GM12801 (cell line): ENCODE results near the gene KRT6C.

Experiments used
- TF ChIP-seq, protein P1 (sequence below): IDR thresholded peaks from one replicate; pipeline ENCODE4 v1.5.1; 2011; ENCODE audit warnings: control low read depth; ENCODE audit not compliant: insufficient read length; ENCODE audit errors: extremely low read depth

Gene KRT6C

DNA sequence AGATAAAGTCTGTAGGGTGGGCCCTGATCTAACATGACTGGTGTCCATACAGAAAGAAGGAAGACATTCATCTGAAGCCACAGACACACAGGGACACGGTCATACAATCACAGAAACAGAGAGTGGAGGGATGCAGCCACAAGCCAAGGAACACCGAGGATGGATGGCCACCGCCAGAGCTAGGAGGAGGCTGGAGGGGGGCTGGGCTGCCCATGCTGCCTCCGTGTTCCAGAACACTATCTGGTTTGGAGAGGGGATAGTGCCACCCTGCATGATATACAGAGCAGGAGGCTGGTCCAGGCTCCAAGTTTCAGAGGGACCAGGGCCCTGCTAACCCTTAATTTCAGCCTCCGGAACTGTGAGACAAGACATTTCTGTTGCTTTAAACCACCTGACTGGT lies 48.1 kb downstream of the KRT6C start:
- TF ChIP-seq, protein P1, sequence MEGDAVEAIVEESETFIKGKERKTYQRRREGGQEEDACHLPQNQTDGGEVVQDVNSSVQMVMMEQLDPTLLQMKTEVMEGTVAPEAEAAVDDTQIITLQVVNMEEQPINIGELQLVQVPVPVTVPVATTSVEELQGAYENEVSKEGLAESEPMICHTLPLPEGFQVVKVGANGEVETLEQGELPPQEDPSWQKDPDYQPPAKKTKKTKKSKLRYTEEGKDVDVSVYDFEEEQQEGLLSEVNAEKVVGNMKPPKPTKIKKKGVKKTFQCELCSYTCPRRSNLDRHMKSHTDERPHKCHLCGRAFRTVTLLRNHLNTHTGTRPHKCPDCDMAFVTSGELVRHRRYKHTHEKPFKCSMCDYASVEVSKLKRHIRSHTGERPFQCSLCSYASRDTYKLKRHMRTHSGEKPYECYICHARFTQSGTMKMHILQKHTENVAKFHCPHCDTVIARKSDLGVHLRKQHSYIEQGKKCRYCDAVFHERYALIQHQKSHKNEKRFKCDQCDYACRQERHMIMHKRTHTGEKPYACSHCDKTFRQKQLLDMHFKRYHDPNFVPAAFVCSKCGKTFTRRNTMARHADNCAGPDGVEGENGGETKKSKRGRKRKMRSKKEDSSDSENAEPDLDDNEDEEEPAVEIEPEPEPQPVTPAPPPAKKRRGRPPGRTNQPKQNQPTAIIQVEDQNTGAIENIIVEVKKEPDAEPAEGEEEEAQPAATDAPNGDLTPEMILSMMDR: no peak

DNA sequence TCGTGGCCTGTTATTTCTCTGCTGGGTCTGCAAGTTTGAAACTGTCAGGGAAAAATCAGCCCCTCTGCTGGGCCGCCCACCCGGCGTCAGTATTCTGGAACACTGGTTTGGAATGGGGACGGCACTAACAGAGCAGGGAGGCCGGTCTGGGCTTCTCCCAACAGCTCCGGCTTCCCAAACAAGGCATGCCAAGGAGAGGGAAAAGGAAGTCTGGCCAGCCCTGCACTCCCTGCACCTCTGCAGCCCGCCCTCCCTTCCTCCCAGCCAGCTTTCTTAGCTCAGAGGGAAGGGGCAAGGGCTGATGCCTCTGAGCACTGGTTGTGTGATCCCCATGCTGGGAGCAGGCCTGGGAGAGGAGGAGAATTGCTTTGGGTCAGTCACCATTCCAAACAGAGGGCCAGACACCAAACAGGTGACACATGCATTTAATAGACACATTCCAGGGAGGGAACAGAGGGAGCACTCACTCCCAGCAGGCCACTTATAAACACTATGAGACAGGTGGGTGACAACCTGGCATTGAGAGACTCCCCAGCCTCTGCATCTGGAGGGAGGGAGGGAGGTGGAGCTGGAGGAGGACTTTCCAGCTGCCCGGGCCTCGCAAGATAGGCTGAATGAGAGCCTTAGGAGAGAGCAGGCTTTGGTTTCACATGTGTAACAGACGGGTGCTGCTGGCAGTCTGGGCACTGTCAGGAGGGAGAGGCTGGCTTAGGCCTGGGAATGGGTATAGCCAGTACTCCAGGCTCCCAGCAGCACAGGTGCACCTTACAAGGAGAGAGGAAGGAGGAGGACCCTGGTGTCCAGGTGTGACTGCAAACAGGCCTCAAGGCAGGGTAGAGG lies 49.7 kb downstream of the KRT6C start:
- TF ChIP-seq, protein P1: no peak

DNA sequence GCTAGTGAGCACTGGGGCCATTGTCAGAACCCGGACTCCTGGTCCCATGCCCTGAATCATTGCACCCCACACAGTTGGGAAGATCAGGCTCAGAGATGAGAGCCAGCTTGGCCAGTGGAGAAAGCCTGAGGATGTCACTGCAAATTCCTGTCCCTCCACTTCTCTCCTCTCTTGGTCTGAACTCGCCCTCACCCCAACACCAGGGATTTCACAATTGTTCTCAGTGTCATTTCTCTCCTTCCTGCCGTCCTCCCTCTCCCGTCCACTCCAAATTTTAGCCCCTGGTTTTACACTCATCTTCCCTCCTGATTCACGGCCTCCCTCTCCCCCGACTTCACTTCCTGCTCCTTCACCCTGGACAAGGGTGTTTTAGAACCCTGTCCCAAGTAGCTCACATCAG lies 50.6 kb downstream of the KRT6C start:
- TF ChIP-seq, protein P1: no peak

DNA sequence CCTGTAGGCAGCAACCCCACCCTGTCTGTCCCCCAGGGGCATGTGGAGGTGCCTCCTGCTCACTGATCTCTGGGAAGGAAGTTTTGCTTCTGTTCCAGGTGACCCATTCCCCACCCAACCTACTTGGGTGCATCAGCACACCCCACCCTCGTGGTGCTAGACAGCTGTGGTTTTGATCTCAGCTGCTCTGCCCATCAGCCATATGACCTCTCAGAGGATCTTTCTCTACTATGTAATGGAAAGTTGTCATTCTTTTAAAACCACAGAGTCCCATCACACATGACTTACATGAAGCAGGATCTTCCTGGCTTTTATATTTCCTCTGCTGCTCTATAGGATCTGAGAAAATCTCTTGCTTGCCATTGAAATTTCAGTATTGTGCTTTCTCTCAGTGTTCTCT lies 53.9 kb downstream of the KRT6C start:
- TF ChIP-seq, protein P1: no peak

DNA sequence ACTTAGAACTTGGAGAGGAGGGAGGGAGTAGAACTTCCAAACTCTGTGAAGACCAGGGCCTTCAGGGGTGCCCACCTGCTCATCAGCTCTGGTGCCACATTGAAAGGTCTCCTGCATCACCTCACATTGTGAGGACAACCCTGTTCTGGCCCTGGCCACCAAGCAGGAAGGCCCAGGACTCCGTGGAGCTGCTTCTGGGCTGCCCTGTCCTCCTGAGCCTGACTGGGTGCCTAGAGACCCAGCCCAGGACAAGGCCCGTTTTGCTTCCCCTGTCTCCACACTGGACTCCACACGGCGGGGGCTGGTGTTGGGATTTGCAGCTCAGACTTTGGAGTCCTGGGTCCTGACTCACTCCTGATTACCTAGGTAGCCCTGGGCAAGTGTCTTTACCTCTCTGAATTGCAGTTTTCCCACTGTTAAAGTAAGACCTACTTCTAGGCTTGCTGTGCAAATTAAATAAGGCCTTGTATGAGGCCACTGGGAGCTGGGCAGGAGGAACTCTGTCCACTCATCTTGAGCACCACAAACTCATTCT lies 55.0 kb downstream of the KRT6C start:
- TF ChIP-seq, protein P1: no peak
